ENCODE results near the gene SLC5A10. TPM values are rescaled to one million over a fixed set of nuclear protein-coding genes. Genes with fewer than 3 reads are reported as not detected.

SLC5A10 gene
- total RNA-seq, 4 donors from 2014 or later = not detected

DNA sequence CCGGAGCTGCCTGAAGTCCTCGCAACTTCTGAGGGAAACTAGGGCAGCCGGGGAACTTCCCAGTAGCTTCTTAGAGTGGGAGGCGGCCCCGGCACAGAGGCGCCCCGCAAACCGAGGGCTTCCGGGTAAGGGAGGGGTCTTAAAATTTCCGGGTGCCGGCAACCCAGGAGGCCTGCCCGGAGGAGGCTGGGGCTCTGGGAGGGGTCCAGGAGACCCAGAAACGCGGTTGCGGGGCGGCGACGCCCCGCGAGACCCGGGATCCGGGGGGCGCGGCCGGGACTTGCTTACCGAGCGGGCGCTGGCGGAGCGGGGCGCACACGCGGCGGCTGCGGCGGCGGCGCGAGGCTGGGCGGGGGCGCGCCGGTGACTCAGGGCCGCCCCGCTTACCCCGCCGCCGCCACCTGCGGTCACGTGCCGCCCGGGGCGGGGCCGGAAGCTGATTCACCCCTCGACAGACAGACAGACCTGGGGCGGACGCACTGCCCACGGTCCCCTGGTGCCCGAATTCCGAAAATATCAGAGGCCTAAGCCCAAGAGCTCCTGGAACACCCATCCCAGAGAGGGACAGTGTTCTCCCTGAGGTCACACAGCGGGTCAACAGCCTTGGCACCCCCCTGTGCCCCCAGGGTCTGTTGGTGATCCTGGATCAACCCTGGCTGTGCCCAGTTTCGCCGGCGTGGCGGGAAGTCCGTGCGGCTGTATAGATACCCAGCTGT is 52.6 kb downstream of the SLC5A10 start, which contains the start of gene FAM83G:
Gene FAM83G (minus strand): TSS at position 344 of the 716 bp plus-strand sequence. CDS start 723 bp downstream, outside the sequence.
- peak; percentile 89 to 94 (median 93) for DNase-seq
- Histone ChIP-seq H3K27me3 (no peaks in the 10 kb centered on the region), H3K36me3 (no peaks in the 10 kb centered on the region), H3K4me3 (peak within 1 kb of the TSS; percentile 64 to 87 (median 79)), H3K27ac (peak within 1 kb of the TSS; percentile 74 to 86 (median 80)), H3K4me1 (peaks cover 0 to 31% (median 7%) of the 10 kb centered on the region in 4 donors), H3K9me3 (no peaks in the 10 kb centered on the region)
- TF ChIP-seq, protein P1, sequence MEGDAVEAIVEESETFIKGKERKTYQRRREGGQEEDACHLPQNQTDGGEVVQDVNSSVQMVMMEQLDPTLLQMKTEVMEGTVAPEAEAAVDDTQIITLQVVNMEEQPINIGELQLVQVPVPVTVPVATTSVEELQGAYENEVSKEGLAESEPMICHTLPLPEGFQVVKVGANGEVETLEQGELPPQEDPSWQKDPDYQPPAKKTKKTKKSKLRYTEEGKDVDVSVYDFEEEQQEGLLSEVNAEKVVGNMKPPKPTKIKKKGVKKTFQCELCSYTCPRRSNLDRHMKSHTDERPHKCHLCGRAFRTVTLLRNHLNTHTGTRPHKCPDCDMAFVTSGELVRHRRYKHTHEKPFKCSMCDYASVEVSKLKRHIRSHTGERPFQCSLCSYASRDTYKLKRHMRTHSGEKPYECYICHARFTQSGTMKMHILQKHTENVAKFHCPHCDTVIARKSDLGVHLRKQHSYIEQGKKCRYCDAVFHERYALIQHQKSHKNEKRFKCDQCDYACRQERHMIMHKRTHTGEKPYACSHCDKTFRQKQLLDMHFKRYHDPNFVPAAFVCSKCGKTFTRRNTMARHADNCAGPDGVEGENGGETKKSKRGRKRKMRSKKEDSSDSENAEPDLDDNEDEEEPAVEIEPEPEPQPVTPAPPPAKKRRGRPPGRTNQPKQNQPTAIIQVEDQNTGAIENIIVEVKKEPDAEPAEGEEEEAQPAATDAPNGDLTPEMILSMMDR (IDR thresholded peaks at IDR 0.05) = no peak
- TF ChIP-seq POLR2A (IDR thresholded peaks at IDR 0.05) = peak; percentile 61 to 68

DNA sequence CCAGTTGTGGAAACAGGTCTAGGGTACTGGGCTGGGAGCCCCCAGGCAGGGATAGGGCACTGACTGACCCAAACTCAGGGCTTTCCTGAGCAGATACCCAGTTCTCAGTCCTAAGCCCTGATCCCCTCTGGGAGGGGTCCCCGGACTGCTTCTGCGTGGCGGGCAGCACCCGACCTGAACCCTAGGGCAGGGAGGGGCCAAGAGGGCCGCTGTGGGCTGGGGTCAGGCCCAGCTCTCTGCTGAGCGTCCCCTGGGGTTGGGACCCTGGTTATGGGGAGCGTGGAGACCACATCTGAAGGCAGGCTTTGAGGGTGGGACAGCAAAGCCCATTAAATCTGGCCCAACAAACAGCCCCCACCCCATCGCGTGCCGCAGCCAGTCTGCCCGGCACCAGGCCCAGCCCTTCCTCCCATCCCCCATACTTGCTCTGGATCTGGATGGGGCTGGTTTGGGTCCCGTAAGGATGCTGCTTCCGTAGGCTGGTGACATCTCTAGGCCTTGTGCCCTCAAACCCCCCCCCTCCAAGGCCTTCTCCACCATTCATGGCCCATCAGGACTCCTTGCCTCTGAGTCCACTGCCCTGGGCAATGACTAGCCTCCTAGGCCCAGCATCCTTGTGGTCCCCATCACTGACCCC is 53.3 kb downstream of the SLC5A10 start:
- H3K4me3 ChIP-seq = peak overlapping the region in 3 of 4 donors; percentile 64 to 87 (median 87)
- TF ChIP-seq, protein P1 (IDR thresholded peaks at IDR 0.05) = no peak
- no peak for TF ChIP-seq POLR2A (IDR thresholded peaks at IDR 0.05)
- H3K4me1 ChIP-seq = peaks cover 0 to 31% (median 7%) of the 10 kb centered on the region in 4 donors
- H3K27ac ChIP-seq = peak overlapping the region; percentile 74 to 86 (median 80)
- no peaks in the 10 kb centered on the region for H3K36me3 ChIP-seq
- H3K27me3 ChIP-seq = no peaks in the 10 kb centered on the region
- no peak for DNase-seq
- no peaks in the 10 kb centered on the region for H3K9me3 ChIP-seq

DNA sequence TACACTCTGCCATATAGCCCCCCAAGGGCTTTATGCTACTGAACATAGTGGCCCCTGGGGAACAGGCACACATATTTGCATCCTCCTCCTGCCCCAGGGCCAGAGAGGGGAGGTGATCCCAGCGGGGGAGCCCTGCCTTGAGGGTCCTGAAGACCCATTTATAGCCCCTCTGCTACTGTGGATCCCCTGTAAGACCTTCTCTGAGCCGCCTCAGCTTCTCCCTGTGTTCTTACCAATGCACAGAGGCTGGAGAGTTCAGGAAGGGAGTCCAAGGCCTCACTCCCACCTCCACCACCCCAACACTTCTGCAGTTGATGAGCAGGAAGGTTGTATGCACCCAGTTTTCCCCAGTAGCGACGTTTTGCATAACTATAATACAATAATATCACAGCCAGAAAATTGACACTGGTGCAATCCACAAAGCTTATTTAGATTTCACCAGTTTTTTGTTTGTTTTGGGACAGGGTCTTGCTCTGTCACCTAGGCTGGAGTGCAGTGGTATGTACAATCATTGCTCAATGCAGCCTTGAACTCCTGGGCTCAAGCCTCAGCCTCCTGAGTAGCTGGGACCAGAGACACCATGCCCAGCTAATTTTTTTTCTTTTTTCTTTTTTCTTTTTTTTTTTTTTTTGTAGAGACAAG is 53.9 kb downstream of the SLC5A10 start:
- Histone ChIP-seq H3K27me3 (no peaks in the 10 kb centered on the region), H3K27ac (no peak overlapping the region), H3K36me3 (no peaks in the 10 kb centered on the region), H3K4me3 (no peak overlapping the region), H3K9me3 (no peaks in the 10 kb centered on the region), H3K4me1 (peaks cover 0 to 33% (median 7%) of the 10 kb centered on the region in 4 donors)
- DNase-seq = no peak
- no peak for TF ChIP-seq POLR2A (IDR thresholded peaks at IDR 0.05)
- TF ChIP-seq, protein P1 (IDR thresholded peaks at IDR 0.05) = no peak

DNA sequence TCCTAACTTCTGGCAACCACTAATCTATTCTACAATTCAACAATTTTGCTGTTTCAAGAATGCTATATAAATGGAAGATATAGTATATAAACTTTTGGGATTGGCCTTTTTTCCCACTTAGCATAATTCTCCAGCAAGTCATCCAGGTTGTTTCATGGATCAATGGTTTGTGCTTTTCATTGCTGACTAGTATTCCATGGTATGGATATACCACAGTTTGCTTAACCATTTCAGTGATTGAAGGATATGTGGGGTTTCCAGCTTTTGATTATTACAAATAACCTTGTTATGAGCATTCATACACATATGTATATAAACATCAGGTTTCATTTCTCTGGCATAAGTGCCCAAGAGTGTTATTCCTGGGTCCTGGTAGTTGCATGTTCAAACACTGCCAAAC is 54.7 kb downstream of the SLC5A10 start:
- no peaks in the 10 kb centered on the region for H3K27me3 ChIP-seq
- DNase-seq = no peak
- no peak for TF ChIP-seq POLR2A (IDR thresholded peaks at IDR 0.05)
- TF ChIP-seq, protein P1 (IDR thresholded peaks at IDR 0.05) = no peak
- no peak overlapping the region for H3K4me3 ChIP-seq
- no peaks in the 10 kb centered on the region for H3K36me3 ChIP-seq
- no peaks in the 10 kb centered on the region for H3K9me3 ChIP-seq
- peaks cover 0 to 33% (median 7%) of the 10 kb centered on the region in 4 donors for H3K4me1 ChIP-seq
- no peak overlapping the region for H3K27ac ChIP-seq

DNA sequence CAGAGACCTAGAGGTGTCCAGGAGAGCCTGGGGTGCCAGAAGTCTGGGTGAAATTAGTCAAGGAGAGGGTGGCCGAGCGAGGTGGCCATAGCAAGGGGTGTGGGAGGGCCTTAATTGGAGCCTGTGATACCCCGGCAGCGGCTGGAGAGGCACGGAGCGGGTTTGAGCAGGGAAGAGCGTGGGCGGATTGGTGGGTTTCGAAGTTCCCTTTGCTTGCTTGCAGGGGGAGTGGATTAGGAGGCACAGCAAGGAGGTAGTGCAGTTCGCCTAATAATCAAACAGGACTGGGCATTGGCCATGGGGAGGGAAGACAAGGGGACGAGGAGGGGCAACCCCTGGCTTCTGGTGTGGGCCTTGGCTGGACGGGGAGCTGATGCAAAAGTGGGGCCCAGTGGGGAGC is 58.0 kb downstream of the SLC5A10 start:
- DNase-seq = no peak
- H3K27ac ChIP-seq = no peak overlapping the region
- TF ChIP-seq, protein P1 (IDR thresholded peaks at IDR 0.05) = no peak
- TF ChIP-seq POLR2A (IDR thresholded peaks at IDR 0.05) = no peak

More for the DNA sequence above, 58.0 kb downstream of the SLC5A10 start:
- Histone ChIP-seq H3K4me1 (peaks cover 0 to 21% (median 1%) of the 10 kb centered on the region in 4 donors), H3K4me3 (no peak overlapping the region), H3K27me3 (no peaks in the 10 kb centered on the region), H3K36me3 (no peaks in the 10 kb centered on the region), H3K9me3 (no peaks in the 10 kb centered on the region)

All from Peyer's patch (tissue), 4 donors.